ENCODE data around the gene INPP5B. TPM values are rescaled to one million over a fixed set of nuclear protein-coding genes. Genes with fewer than 3 reads are reported as not detected.

INPP5B gene
- total and polyA plus RNA-seq, 2 experiments from 2014 or later = 6.9 to 29.1 TPM

- TF ChIP-seq, protein P1, sequence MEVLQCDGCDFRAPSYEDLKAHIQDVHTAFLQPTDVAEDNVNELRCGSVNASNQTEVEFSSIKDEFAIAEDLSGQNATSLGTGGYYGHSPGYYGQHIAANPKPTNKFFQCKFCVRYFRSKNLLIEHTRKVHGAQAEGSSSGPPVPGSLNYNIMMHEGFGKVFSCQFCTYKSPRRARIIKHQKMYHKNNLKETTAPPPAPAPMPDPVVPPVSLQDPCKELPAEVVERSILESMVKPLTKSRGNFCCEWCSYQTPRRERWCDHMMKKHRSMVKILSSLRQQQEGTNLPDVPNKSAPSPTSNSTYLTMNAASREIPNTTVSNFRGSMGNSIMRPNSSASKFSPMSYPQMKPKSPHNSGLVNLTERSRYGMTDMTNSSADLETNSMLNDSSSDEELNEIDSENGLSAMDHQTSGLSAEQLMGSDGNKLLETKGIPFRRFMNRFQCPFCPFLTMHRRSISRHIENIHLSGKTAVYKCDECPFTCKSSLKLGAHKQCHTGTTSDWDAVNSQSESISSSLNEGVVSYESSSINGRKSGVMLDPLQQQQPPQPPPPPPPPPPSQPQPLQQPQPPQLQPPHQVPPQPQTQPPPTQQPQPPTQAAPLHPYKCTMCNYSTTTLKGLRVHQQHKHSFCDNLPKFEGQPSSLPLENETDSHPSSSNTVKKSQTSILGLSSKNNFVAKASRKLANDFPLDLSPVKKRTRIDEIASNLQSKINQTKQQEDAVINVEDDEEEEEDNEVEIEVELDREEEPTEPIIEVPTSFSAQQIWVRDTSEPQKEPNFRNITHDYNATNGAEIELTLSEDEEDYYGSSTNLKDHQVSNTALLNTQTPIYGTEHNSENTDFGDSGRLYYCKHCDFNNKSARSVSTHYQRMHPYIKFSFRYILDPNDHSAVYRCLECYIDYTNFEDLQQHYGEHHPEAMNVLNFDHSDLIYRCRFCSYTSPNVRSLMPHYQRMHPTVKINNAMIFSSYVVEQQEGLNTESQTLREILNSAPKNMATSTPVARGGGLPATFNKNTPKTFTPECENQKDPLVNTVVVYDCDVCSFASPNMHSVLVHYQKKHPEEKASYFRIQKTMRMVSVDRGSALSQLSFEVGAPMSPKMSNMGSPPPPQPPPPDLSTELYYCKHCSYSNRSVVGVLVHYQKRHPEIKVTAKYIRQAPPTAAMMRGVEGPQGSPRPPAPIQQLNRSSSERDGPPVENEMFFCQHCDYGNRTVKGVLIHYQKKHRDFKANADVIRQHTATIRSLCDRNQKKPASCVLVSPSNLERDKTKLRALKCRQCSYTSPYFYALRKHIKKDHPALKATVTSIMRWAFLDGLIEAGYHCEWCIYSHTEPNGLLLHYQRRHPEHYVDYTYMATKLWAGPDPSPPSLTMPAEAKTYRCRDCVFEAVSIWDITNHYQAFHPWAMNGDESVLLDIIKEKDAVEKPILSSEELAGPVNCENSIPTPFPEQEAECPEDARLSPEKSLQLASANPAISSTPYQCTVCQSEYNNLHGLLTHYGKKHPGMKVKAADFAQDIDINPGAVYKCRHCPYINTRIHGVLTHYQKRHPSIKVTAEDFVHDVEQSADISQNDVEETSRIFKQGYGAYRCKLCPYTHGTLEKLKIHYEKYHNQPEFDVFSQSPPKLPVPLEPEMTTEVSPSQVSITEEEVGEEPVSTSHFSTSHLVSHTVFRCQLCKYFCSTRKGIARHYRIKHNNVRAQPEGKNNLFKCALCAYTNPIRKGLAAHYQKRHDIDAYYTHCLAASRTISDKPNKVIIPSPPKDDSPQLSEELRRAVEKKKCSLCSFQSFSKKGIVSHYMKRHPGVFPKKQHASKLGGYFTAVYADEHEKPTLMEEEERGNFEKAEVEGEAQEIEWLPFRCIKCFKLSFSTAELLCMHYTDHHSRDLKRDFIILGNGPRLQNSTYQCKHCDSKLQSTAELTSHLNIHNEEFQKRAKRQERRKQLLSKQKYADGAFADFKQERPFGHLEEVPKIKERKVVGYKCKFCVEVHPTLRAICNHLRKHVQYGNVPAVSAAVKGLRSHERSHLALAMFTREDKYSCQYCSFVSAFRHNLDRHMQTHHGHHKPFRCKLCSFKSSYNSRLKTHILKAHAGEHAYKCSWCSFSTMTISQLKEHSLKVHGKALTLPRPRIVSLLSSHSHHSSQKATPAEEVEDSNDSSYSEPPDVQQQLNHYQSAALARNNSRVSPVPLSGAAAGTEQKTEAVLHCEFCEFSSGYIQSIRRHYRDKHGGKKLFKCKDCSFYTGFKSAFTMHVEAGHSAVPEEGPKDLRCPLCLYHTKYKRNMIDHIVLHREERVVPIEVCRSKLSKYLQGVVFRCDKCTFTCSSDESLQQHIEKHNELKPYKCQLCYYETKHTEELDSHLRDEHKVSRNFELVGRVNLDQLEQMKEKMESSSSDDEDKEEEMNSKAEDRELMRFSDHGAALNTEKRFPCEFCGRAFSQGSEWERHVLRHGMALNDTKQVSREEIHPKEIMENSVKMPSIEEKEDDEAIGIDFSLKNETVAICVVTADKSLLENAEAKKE (CRISPR knock-in tag; IDR thresholded peaks at IDR 0.05) = no peak
- no peak for TF ChIP-seq CREB1 (CRISPR knock-in tag; IDR thresholded peaks at IDR 0.05; ENCODE audit: low read depth)
- no peak for TF ChIP-seq CTCF (conservative IDR thresholded peaks at IDR 0.05; ENCODE audit: low read depth in 2 of 2)
- TF ChIP-seq EZH2 (IDR thresholded peaks at IDR 0.05; ENCODE audit: low read depth, unreplicated experiment) = no peak
- no peak for TF ChIP-seq NANOG (IDR thresholded peaks at IDR 0.05; ENCODE audit: borderline replicate concordance)
- TF ChIP-seq REST (IDR thresholded peaks at IDR 0.05; ENCODE audit: unreplicated experiment) = no peak
Observed at GRCh38 chr1:37926038-37926924, 20.6 kb downstream of the INPP5B start (continued).
